HepG2 (cell line): ENCODE data around the gene CFAP61. TPM values are rescaled to one million over a fixed set of nuclear protein-coding genes. Genes with fewer than 3 reads are reported as not detected.

Experiments used
- CAMTA2 ChIP-seq: sonication (generic); formaldehyde crosslinking; IDR thresholded peaks from 2 replicates; pipeline ENCODE4 v1.4.0; 2020; ENCODE audit warnings: mild to moderate bottlenecking, missing genetic modification reagents, borderline replicate concordance
- FOSL1 ChIP-seq: sonication (generic); formaldehyde crosslinking; IDR thresholded peaks from 2 replicates; pipeline ENCODE4 v1.9.0; 2021; ENCODE audit warnings: missing genetic modification reagents, borderline replicate concordance
- KDM4B ChIP-seq: sonication (generic); formaldehyde crosslinking; IDR thresholded peaks from 2 replicates; pipeline ENCODE4 v1.4.0; 2020; ENCODE audit warnings: missing genetic modification reagents
- MLLT10 ChIP-seq: sonication (generic); formaldehyde crosslinking; IDR thresholded peaks from 2 replicates; pipeline ENCODE4 v1.4.0; 2020; ENCODE audit warnings: missing genetic modification reagents
- NR1H2 ChIP-seq: sonication (generic); formaldehyde crosslinking; IDR thresholded peaks from 2 replicates; pipeline ENCODE4 v1.8.1; 2022; ENCODE audit warnings: low read depth, missing genetic modification reagents, borderline replicate concordance
- RERE ChIP-seq: IDR thresholded peaks from 2 replicates; pipeline ENCODE4 v1.6.1; 2016; ENCODE audit warnings: low read depth, missing genetic modification reagents, missing compliant biosample characterization
- TEAD3 ChIP-seq: optimal IDR thresholded peaks from 2 replicates; pipeline ENCODE3; 2016; ENCODE audit warnings: borderline replicate concordance
- ZNF20 ChIP-seq: sonication (generic); formaldehyde crosslinking; IDR thresholded peaks from 2 replicates; pipeline ENCODE4 v1.4.0; 2020; ENCODE audit warnings: mild to moderate bottlenecking, moderate library complexity, missing genetic modification reagents
- polyA plus RNA-seq, 8 experiments: library from polyadenylated mRNA; depleted of rRNA in 3 of 8; stranded (reverse) in 7 of 8; unstranded in 1 of 8; fragments of >200 nt; fragmentation: Illumina TruSeq in 4 of 8; extraction: Trizol in 4 of 8; gene quantifications; 2 replicates each; pipeline versions ENCODE4 v1.2.1 to v1.2.3, GENCODE V29; 2011 to 2016; ENCODE audit warnings: low read depth in 4 of 8, missing spikeins in 1 of 8, mixed read lengths in 1 of 8; ENCODE audit not compliant: insufficient read depth in 1 of 8
- total RNA-seq, 5 experiments: library from RNA; depleted of rRNA; stranded (reverse); fragments of >200 nt; fragmentation: Illumina TruSeq; extraction: Trizol; gene quantifications; 2 replicates each; pipeline ENCODE4 v1.2.3, GENCODE V29; 2016; ENCODE audit warnings: low read depth in 1 of 5
- TF ChIP-seq, protein P1 (sequence below): sonication (generic); formaldehyde crosslinking; IDR thresholded peaks from 2 replicates; pipeline ENCODE4 v1.5.1; 2020; ENCODE audit warnings: mild to moderate bottlenecking, missing genetic modification reagents, moderate library complexity
- TF ChIP-seq, protein P2 (sequence below): sonication (generic); IDR thresholded peaks from 2 replicates; pipeline ENCODE4 v1.6.1; 2016; ENCODE audit warnings: low read depth, borderline replicate concordance
- TF ChIP-seq, protein P3 (sequence below): sonication (generic); formaldehyde crosslinking; IDR thresholded peaks from 2 replicates; pipeline ENCODE4 v1.4.0; 2020; ENCODE audit warnings: missing genetic modification reagents, borderline replicate concordance
- TF ChIP-seq, protein P4 (sequence below): sonication (generic); formaldehyde crosslinking; IDR thresholded peaks from 2 replicates; pipeline ENCODE4 v1.5.0; 2020; ENCODE audit warnings: mild to moderate bottlenecking, missing genetic modification reagents

CFAP61 gene
- total and polyA plus RNA-seq, 2 of the 13 experiments (the other 11 are each of a cell fraction or from before 2014, with no cell fraction given), result 0.27 TPM; not detected in 1

- TF ChIP-seq, protein P1, sequence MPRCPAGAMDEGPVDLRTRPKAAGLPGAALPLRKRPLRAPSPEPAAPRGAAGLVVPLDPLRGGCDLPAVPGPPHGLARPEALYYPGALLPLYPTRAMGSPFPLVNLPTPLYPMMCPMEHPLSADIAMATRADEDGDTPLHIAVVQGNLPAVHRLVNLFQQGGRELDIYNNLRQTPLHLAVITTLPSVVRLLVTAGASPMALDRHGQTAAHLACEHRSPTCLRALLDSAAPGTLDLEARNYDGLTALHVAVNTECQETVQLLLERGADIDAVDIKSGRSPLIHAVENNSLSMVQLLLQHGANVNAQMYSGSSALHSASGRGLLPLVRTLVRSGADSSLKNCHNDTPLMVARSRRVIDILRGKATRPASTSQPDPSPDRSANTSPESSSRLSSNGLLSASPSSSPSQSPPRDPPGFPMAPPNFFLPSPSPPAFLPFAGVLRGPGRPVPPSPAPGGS (CRISPR knock-in tag), result peak; percentile 96
- TF ChIP-seq, protein P2, sequence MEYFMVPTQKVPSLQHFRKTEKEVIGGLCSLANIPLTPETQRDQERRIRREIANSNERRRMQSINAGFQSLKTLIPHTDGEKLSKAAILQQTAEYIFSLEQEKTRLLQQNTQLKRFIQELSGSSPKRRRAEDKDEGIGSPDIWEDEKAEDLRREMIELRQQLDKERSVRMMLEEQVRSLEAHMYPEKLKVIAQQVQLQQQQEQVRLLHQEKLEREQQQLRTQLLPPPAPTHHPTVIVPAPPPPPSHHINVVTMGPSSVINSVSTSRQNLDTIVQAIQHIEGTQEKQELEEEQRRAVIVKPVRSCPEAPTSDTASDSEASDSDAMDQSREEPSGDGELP, result peak; percentile 52; the same call in 1 of the 2 replicates
- peak; percentile 47 for TF ChIP-seq TEAD3
- TF ChIP-seq MLLT10 (CRISPR knock-in tag), result no peak
- TF ChIP-seq, protein P3, sequence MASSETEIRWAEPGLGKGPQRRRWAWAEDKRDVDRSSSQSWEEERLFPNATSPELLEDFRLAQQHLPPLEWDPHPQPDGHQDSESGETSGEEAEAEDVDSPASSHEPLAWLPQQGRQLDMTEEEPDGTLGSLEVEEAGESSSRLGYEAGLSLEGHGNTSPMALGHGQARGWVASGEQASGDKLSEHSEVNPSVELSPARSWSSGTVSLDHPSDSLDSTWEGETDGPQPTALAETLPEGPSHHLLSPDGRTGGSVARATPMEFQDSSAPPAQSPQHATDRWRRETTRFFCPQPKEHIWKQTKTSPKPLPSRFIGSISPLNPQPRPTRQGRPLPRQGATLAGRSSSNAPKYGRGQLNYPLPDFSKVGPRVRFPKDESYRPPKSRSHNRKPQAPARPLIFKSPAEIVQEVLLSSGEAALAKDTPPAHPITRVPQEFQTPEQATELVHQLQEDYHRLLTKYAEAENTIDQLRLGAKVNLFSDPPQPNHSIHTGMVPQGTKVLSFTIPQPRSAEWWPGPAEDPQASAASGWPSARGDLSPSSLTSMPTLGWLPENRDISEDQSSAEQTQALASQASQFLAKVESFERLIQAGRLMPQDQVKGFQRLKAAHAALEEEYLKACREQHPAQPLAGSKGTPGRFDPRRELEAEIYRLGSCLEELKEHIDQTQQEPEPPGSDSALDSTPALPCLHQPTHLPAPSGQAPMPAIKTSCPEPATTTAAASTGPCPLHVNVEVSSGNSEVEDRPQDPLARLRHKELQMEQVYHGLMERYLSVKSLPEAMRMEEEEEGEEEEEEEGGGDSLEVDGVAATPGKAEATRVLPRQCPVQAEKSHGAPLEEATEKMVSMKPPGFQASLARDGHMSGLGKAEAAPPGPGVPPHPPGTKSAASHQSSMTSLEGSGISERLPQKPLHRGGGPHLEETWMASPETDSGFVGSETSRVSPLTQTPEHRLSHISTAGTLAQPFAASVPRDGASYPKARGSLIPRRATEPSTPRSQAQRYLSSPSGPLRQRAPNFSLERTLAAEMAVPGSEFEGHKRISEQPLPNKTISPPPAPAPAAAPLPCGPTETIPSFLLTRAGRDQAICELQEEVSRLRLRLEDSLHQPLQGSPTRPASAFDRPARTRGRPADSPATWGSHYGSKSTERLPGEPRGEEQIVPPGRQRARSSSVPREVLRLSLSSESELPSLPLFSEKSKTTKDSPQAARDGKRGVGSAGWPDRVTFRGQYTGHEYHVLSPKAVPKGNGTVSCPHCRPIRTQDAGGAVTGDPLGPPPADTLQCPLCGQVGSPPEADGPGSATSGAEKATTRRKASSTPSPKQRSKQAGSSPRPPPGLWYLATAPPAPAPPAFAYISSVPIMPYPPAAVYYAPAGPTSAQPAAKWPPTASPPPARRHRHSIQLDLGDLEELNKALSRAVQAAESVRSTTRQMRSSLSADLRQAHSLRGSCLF, result peak; percentile 30; the same call in 1 of the 2 replicates
- peak; percentile 29; the same call in 1 of the 2 replicates for TF ChIP-seq CAMTA2 (CRISPR knock-in tag)
- TF ChIP-seq RERE (CRISPR knock-in tag), result peak; percentile 44; the same call in 1 of the 2 replicates
- no peak for TF ChIP-seq FOSL1 (CRISPR knock-in tag)
- TF ChIP-seq NR1H2 (CRISPR knock-in tag), result peak; percentile 67; the same call in 1 of the 2 replicates
- TF ChIP-seq ZNF20 (CRISPR knock-in tag), result no peak
- TF ChIP-seq, protein P4, sequence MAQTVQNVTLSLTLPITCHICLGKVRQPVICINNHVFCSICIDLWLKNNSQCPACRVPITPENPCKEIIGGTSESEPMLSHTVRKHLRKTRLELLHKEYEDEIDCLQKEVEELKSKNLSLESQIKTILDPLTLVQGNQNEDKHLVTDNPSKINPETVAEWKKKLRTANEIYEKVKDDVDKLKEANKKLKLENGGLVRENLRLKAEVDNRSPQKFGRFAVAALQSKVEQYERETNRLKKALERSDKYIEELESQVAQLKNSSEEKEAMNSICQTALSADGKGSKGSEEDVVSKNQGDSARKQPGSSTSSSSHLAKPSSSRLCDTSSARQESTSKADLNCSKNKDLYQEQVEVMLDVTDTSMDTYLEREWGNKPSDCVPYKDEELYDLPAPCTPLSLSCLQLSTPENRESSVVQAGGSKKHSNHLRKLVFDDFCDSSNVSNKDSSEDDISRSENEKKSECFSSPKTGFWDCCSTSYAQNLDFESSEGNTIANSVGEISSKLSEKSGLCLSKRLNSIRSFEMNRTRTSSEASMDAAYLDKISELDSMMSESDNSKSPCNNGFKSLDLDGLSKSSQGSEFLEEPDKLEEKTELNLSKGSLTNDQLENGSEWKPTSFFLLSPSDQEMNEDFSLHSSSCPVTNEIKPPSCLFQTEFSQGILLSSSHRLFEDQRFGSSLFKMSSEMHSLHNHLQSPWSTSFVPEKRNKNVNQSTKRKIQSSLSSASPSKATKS (CRISPR knock-in tag), result no peak
- peak; percentile 89; the same call in 1 of the 2 replicates for TF ChIP-seq KDM4B (CRISPR knock-in tag)
Observed at GRCh38 chr20:20052074-20052970, at the start of gene CFAP61, which contains the start of gene CRNKL1 (continued).
